HG03469 (cell line): ENCODE measurements around the gene MTF1.

Experiments
- ATAC-seq: cut with Tn5 transposase; IDR thresholded peaks from one replicate; pipeline ENCODE4 v1.9.1; 2021; ENCODE audit warnings: mild to moderate bottlenecking, moderate library complexity, moderate number of reproducible peaks; ENCODE audit not compliant: unreplicated experiment

MTF1 gene

DNA sequence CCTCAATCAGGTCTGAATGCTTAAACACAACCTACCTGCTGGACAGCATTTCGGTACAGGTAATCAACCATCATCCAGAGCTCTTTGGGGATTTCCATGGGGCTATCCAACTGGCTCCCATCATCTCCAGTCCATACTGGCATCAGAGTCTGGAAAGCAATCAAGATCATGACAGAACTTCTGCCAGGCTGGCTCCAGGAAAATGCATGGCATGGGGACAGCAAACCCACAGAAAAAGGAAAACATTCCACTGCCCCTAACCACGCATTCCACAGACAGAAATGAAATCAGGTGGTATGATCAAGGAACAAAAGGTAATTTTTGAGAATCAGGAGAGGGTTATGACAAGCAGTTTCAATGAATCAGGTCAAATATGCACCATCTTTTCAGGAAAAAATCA lies 9.1 kb upstream of the MTF1 start:
- ATAC-seq, result no peak

DNA sequence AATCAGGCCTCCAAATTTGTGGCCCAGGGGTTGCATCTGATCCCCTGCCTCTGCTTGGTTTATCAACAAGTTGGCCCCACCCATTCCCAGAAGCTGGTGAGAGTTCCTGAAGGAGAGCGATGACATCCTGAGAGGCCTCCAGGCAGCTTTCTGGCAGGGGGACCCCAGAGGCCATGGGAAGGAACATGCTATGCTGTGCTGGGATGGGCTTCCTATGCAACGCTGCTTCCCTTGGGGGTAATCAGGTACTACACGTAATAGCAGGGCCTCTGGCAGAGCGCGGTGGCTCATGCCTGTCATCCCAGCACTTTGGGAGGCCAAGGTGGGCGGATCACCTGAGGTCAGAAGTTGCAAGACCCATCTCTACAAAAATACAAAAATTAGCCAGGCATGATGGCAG lies 8.4 kb upstream of the MTF1 start:
- no peak for ATAC-seq

DNA sequence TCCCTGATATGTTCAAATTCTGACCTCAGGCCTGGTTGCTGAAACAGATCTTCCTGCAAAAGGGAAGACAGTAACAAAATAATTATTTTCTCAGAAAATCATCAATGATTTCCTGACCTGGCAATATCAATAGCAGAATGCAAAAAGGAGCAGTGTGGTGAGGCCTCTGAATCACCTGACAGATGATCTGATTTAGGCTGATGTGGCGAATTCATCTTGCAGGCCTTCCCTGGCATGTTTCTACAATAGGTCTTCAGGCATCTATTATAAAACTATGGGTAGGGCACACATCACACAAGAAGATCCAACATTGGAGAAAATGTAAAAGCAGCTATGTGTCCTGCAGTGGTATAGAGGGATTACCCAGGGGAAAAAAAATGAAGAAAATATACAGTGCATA lies 7.1 kb upstream of the MTF1 start:
- no peak for ATAC-seq

DNA sequence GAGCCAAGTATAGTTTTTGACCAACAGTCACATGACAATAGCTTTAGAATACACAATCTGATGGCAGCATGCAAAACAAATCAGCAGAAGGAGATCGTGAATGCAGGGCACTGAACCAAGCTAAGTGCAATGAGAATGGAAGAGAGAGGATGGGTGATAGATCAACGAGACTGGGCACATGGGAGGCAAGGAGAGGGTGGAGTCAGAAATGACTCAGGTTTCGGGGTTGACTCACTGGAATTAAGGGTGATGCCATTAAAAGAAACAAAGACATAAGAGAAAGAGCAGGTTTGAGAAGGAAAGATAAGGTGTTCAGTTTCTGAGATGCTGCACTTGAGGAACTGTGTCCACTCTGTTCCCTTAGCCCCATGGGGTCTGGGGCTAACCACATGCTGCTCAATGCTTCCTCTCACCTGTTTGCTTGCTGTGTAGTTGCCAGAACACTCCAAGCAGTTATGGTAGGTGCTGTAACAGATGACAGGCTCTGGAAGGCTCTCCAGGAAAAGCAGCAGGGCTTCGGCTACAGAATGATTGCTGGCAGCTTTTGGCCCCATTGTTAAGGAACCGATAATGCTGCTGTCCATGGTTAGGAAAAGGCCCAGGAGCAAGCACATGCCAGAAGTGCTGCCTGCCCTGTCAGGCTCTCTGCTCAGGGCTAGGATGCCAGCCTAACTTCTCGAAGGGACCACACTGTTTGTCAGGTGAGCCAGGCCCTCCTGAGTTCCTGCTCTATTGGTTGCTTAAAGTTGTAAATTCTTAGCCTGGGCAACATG lies 6.1 kb upstream of the MTF1 start:
- ATAC-seq, result no peak

DNA sequence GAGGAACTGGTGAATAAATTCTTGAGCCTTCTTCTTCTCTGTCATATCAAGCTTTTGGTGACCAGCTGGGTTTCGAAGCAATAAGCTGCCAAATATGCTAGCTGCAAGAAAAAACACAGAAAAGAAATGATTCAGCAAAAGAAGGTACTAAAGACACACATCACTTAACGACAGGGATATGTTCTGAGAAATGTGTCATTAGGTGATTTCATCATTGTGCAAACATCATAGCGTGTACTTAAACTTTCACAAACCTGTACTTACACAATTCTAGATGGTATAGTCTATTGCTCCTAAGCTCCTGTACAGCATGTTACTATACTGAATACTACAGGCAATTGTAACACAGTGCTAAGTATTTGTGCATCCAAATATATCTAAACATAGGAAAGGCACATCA lies 2.9 kb upstream of the MTF1 start:
- ATAC-seq, result no peak

DNA sequence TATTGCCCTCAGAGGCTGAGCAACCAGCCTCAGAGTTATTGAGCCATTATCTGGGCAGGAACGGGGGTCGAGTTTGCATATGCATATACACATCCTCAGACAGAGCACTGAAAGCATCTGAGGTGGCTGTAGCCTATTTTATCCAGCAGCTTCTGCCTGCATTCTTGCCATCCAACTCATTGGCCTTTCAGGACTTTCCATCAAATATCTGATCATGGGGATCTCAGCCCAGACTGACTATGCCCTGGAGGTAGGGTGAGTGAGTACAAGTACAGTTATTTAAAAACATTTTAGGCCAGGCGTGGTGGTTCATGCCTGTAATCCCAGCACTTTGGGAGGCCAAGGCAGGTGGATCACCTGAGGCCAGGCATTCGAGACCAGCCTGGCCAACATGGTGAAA lies 1.8 kb upstream of the MTF1 start:
- no peak for ATAC-seq

DNA sequence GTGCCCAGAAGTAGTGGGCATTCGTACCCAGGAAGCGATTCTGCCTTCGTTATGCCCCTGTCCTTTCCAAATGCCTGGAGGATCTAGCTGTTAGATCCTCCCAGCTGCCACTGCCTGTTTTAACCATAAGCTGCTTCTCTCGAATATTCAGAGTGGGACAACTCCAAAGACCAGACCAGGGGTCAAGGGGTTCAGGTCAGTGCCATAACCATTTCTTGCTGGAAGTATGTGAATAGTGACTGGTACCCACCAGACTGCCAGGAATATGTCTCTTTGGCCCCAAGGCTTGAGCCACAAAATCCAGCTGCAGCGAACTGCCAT lies 914 bp upstream of the MTF1 start:
- ATAC-seq, result no peak

DNA sequence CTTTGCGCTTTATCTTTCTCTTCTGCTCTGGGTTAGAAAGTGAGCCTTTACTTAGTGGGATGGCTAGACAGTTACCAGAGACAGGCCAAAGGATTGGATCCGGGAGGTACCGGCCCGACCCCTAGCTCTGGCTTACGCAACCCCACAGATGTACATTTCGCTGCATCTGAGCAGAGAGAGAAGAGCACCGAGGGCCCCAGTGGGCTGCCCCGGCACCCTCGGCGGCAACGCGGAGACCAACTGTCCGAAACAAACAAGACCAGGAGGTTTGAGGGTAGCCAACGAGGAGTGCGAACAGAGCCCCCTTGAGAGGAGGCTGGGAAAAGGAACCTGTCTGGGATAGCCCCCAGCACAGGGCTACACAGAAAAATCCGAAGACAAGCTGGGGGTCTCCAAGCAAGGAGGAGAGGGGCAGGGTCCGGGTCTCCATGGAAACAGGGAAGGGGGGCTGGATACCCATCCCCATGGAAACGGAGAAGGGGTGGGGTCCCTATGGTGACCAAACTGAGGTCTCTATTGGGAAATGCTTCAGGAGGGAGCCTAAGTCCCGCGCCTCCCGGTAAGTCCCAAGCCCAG lies 373 bp downstream of the MTF1 start:
- ATAC-seq, result peak; percentile 6

DNA sequence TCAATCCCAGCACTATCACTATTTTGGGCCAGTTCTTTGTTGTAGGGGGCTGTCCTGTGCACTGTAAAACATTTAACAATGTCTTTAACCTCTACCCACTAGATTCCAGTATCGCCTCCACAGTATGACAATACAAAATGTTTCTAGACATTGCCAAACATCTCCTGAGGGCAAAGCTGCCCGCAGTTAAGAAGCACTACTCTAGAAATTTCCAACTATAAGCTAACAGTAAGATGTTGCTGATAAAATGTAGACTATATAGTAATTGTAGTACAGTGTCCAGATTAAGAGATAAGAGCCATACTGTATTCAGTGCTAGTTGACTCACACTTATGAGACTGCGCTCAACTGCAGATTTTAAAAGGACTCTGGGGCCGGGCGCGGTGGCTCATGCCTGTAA lies 5.0 kb downstream of the MTF1 start:
- ATAC-seq, result no peak

DNA sequence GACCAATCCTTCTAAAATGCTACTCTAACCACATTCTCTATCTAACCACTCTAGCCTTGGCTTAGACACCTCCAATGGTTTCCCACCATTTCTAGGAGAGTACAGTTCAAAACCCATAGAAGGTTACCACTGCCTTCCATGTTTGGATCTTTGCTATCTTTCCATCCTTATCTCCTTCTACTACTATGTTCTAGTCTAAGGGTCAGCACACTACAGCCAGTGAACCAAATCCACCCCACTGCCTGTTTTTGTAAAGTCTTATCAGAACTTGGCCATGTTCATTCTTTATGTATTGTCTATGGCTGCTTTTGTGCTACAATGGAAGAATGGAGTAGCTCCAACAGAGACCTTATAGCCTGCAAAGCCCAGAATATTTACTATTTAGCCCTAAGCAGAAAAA lies 6.2 kb downstream of the MTF1 start:
- no peak for ATAC-seq

DNA sequence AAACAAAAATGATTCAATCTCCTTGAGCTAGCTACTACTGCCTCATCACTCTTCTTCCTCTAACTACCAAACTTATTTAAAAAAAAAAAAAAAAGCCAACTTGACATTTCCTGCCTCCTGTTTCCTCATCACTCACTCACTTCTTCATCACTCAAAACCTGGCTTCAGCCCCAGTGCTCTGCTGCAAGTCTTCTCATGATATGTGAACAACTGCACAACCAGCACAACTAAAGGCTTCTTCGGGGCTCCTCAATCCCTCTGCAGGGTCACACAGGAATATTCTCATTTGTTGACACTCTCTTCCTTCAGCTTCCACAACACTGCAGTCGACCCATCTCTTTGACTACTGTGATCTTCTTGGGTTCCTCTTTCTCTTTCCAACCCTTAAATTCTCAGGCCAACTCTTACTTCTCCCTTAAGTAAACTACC lies 7.6 kb downstream of the MTF1 start:
- no peak for ATAC-seq

DNA sequence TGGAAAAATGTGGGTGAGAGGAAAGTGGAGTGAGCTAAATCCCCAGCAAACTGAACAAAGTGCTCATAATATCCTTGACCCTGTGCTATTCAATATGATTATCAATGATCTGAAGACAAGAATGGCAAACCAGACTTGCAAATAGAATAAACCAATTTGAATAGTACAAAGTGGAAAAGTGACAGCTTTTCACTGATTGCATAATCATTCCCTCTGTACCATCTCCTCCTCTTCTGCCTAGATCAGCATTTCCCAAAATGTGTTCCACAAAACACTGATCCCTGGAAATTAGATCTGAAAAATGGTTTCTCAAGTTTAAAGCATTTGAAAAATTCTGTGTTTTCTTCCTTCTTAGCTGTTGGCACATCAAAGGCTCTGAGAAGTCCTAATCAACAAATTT lies 8.1 kb downstream of the MTF1 start:
- ATAC-seq, result no peak

DNA sequence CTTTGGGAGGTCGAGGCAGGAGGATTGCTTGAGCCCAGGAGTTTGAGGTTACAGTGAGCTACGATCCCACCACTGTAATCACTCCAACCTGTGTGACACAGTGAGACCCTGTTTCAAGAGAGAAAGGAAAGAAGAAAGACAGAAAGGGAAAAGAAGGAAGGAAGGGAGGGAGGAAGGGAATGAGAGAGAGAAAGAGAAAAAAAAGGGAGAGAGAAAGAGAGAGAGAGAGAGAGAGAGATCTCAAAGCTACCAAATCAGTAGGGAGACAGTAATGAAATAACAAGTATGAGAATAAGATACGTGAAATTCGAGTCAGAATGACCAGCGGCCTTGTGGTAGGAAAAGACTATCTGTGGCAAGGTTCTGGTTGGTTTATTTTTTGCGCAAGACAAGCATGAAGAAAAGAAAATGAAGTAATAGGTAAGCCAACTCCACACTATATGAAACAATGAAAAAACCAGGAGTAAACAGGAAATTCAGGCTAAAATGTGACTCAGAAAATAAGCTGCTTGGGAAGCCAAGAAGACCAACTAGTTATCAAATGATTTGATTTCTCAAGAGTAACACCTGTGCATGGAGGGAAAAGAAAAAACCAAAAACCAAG lies 8.9 kb downstream of the MTF1 start:
- ATAC-seq, result no peak

DNA sequence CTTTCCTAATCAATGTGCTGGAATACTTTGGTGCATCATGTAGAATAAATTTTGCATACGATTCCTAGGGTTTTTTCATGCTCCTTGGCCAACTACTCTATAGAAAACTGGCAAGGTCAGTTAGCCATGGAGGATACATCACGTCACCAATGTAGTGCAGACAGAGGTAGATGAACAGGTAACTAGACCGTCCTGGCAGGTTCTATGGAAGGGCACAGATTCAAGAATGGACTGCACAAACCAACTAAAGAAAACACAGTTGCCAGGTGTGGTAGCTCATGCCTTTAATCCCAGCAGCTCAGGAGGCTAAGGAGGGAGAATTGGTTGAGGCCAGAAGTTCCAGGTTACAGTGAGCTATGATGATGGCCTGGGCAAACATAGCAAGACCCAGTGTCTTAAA lies 9.9 kb downstream of the MTF1 start:
- ATAC-seq, result no peak

DNA sequence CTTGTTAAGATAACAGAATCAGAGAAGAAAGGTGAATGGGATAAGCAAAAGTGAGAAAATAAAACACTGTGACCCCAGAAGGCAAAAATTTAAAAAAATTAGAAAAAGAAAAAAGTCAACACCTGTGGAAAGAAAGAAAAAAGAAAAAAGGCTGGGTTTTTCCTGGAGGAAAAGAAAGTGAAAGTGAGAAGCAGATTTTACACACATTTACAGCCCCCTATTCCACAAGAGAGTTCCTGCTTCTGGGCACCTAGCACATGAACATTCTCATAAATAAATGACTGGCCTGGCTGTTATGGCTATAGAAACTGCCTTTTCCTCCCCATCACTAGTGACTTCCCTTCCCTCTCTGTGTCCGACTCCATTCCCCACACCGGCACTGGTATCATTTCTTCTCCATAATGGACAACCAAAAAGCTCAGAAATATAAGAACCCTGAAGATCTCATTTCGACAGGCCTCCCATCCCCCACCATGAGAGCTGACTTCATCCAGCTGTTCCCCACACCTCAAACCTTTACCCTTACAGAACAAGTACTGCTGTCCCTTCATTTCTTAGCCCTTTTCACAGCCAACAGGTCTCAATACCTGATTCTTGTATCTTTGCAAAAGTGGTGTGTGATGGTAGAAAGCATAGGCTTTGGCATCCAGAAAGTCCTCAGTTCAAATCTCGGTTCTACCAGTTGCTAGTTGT lies 12.6 kb downstream of the MTF1 start:
- no peak for ATAC-seq

DNA sequence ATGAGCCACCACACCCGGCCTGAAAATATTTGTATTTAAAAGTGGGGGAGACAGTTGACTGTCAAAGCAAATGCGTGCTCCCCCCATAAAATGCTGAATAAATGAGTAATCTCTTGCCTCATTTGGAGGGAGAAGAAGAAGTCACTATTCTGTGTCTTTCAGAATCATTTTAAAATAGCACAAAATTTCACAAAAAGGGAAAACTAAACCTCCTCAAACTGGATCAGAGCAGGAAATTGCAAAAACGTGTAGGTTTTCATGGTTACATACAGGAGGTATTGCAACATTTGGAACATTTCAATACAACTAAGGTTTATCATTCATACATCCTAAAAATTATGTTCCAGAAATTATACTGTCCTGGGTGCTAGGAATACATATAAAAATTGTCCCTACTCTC lies 13.6 kb downstream of the MTF1 start:
- ATAC-seq, result no peak

DNA sequence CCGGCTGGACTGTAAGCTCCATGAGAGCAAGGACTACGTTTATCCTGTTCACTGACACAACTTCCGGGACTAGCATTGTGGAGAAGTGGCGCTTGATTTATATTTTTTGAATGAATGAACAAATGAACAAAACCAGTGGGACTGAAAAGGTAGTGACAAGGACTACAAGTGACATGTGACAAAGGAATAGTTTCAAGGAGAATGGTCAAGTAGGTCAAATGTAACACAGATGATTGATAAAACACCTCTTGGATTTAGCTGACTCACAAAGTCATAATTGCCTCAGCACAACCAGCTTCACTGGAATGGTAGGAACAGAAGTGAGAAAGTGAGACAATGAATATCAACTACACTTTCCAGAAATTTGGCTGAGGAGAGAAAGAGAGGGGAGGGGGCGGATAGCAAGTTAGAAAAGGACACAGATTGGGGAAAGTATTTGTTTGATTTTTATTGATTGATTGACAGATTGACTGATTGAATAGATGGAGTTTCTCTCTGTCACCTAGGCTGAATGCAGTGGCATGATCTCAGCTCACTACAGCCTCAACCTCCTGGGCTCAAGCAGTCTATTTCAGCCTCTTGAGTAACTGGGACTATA lies 14.2 kb downstream of the MTF1 start:
- no peak for ATAC-seq

DNA sequence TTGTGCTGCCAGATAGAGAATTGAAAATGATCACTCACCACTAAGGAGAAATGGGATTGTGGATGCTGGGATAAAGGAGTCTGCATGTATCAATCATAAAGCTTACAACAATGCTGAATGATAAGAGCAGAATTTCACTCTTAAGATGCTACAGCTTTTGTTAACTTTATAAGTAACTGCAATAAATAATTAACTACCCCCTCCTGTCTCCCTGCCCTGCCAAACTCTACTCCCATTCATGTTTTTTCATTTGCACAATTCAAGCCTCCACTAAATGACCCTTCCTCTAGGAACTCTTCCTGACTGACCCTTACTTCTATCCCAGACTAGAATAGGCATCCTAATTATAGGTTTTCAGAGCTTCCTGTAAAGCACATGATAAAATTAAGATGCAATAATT lies 14.9 kb downstream of the MTF1 start:
- no peak for ATAC-seq

DNA sequence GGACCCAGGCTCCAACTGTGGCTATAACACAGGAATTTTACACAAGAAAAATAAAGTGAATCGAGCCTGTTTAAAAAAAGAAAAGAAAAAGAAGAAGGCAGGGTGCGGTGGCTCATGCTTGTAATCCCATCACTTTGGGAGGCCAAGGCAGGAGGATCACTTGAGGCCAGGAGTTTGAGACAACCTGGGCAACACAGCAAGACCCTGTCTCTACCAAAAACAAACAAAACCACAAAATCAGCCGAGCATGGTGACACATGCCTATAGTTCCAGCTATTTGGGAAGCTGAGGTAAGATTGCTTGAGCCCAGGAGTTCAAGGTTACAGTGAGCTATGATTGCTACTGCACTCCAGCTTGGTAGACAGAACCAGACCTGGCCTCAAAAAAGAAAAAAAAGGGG lies 17.7 kb downstream of the MTF1 start:
- no peak for ATAC-seq

DNA sequence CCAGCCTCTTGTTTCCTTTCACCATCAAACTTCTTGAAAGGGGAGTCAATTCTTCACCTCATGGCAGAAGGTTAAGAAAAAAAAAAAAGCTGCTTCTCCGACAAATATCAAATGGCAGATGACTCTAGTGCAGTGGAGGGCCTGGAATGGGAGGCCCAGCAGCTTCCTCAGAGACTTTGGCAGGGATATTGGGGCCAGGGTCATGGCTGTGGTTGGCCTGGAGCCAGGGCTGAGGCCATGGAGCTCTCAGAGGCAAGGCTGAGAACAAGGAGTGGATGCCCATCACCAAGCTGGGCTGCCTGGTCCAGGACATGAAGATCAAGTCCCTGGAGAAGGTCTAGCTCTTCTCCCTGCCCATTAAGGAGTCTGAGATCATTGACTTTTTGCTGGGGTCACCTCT lies 18.7 kb downstream of the MTF1 start:
- no peak for ATAC-seq

DNA sequence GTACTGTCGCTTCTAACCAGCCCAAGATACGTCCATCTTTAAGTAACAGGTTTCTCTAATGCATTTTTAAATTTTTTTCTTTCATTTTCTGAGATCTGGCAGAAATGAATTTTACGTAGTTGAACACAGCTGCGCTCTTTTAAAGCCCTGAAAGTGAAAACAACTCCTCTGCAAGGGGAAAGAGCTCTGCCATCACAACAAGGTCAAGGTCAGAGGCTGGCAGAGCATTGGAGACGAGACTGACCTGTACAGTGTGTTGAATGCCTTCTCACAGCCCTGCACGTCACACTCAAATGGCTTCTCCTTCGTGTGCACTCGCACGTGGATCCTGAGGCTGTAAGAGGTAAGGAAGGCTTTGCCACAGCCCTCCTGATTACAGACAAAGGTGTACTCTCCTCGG lies 19.7 kb downstream of the MTF1 start:
- no peak for ATAC-seq

DNA sequence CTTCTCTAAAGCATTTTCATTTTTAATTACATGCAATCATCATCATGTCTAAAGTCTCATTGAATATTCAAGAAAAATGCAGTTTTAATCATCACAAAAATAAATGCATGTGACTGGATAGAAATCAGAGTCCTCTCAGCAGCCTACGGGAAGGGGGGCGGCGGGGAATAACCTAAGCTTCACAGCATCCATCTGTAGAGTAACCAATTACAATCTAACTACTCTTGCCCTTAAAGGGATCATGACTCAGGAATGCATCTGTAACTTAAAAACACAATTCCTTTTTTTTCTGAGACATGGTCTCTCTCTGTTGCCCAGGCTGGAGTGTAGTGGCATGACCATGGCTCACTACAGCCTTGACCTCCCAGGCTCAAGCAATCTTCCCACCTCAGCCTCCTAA lies 22.6 kb downstream of the MTF1 start:
- ATAC-seq, result no peak
